HepG2 (cell line): ENCODE data around the gene BARX2. TPM values are rescaled to one million over a fixed set of nuclear protein-coding genes. Genes with fewer than 3 reads are reported as not detected.

Source experiments
- ATAC-seq: fragments of 200-7000 bp; cut with Tn5 transposase; 3 replicates; pipeline ENCODE4 v1.9.1; 2020; ENCODE audit warnings: mild to moderate bottlenecking, moderate library complexity
- BruUV-seq: library from RNA; stranded (reverse); fragments of 400-500 nt; replicated peaks from 2 replicates; lab custom pipeline; 2021; lab: Mats Ljungman, UMichigan
- CTCF ChIA-PET: fragments of 300-600 bp; formaldehyde crosslinking; extraction: SDS; loops from one replicate; lab custom pipeline; 2021; ENCODE audit warnings: low total read pairs, inconsistent platforms, low intra/inter-chr PET ratio; lab: Yijun Ruan, JAX
- POLR2A ChIA-PET: fragments of 350-600 bp; sonication (Branson Sonifier 250); formaldehyde crosslinking; loops from one replicate; lab custom pipeline; 2020; ENCODE audit warnings: antibody characterized with exemption, inconsistent platforms; lab: Yijun Ruan, JAX
- DNase-seq: peaks from one replicate; pipeline ENCODE4 v3.0.0-alpha.2; 2015; ENCODE audit warnings: low spot score
- FAIRE-seq: peaks from 3 replicates; lab custom pipeline; 2011; peaks lifted over from hg19 to GRCh38; lab: Jason Lieb, UNC
- H2AFZ ChIP-seq: one replicate; pipeline ENCODE4 v1.6.1; 2011; ENCODE audit warnings: low read length, inconsistent platforms
- H3K27ac ChIP-seq: fragments of 300-600 bp; 3 replicates; pipeline ENCODE4 v1.8.0; 2011; ENCODE audit warnings: mixed run types, mild to moderate bottlenecking, mixed read lengths, low read length, inconsistent platforms; ENCODE audit not compliant: insufficient read depth; ENCODE audit errors: extremely low read length
- H3K27me3 ChIP-seq, 2 experiments: fragments of 200-600 bp in 1 of 2; 2 replicates in 1 of 2; 3 replicates in 1 of 2; pipeline versions ENCODE4 v1.6.0 to v1.8.0; 2011; ENCODE audit warnings: low read length in 2 of 2, mild to moderate bottlenecking in 2 of 2, moderate library complexity in 2 of 2, inconsistent platforms in 1 of 2; ENCODE audit not compliant: insufficient read depth in 2 of 2, control insufficient read depth in 1 of 2
- H3K36me3 ChIP-seq, 2 experiments: fragments of 200-600 bp in 1 of 2; replicated peaks in 1 of 2; 2 replicates in 1 of 2; 3 replicates in 1 of 2; pipeline versions ENCODE4 v1.5.1 to v1.8.0; 2011; ENCODE audit warnings: low read length in 2 of 2, inconsistent platforms in 1 of 2; ENCODE audit not compliant: insufficient read depth in 2 of 2, control insufficient read depth in 1 of 2
- H3K4me1 ChIP-seq: 2 replicates; pipeline ENCODE4 v1.5.1; 2012; ENCODE audit warnings: low read length, inconsistent platforms; ENCODE audit not compliant: insufficient read depth
- H3K4me2 ChIP-seq: 2 replicates; pipeline ENCODE4 v1.6.0; 2011; ENCODE audit warnings: low read depth, low read length, inconsistent platforms
- H3K4me3 ChIP-seq, 3 experiments: fragments of 200-600 bp in 1 of 3; sonication (generic), shearing (Covaris generic) in 1 of 3; replicated peaks in 1 of 3; 2 replicates each; pipeline ENCODE4 v1.5.1; 2011 to 2016; ENCODE audit warnings: low read length in 3 of 3, inconsistent platforms in 2 of 3, low read depth in 2 of 3, mild to moderate bottlenecking in 2 of 3, control low read depth in 1 of 3, mixed read lengths in 1 of 3; ENCODE audit not compliant: insufficient read depth in 1 of 3
- H3K79me2 ChIP-seq: one replicate; pipeline ENCODE4 v1.6.1; 2011; ENCODE audit warnings: low read length, inconsistent platforms; ENCODE audit not compliant: insufficient read depth
- H3K9ac ChIP-seq: 2 replicates; pipeline ENCODE4 v1.6.0; 2011; ENCODE audit warnings: mild to moderate bottlenecking, low read depth, low read length, inconsistent platforms; ENCODE audit not compliant: insufficient read depth
- H3K9me3 ChIP-seq: 2 replicates; pipeline ENCODE4 v1.5.1; 2012; ENCODE audit warnings: mild to moderate bottlenecking, low read length
- H4K20me1 ChIP-seq: 2 replicates; pipeline ENCODE4 v1.6.0; 2011; ENCODE audit warnings: inconsistent platforms, mild to moderate bottlenecking, low read length, moderate library complexity; ENCODE audit not compliant: insufficient read depth
- HMG20A ChIP-seq: IDR thresholded peaks from 2 replicates; pipeline ENCODE4 v1.6.1; 2016; ENCODE audit warnings: borderline replicate concordance
- HOXD1 ChIP-seq: sonication (generic); formaldehyde crosslinking; IDR thresholded peaks from 2 replicates; pipeline ENCODE4 v1.5.0; 2020; ENCODE audit warnings: missing genetic modification reagents
- NFKBIZ ChIP-seq: IDR thresholded peaks from 2 replicates; pipeline ENCODE4 v1.6.1; 2018; ENCODE audit warnings: missing genetic modification reagents, missing compliant biosample characterization
- POLR2G ChIP-seq: fragments of 200-400 bp; formaldehyde crosslinking; IDR thresholded peaks from 2 replicates; pipeline ENCODE4 v1.6.1; 2018; ENCODE audit warnings: mild to moderate bottlenecking, low read depth, low read length, moderate library complexity
- PRPF4 ChIP-seq: fragments of 200-400 bp; formaldehyde crosslinking; IDR thresholded peaks from 2 replicates; pipeline ENCODE4 v1.6.1; 2016; ENCODE audit warnings: low read length, low read depth; ENCODE audit not compliant: poor library complexity, severe bottlenecking
- TRIM24 ChIP-seq: sonication (generic); formaldehyde crosslinking; IDR thresholded peaks from 2 replicates; pipeline ENCODE4 v1.8.0; 2022; ENCODE audit warnings: mild to moderate bottlenecking, missing genetic modification reagents
- ZNF234 ChIP-seq: sonication (generic); formaldehyde crosslinking; conservative IDR thresholded peaks from 2 replicates; pipeline ENCODE4 v1.5.1; 2020; ENCODE audit warnings: mild to moderate bottlenecking, missing genetic modification reagents
- ZNF549 ChIP-seq: sonication (generic); formaldehyde crosslinking; IDR thresholded peaks from 2 replicates; pipeline ENCODE4 v1.5.0; 2020; ENCODE audit warnings: missing genetic modification reagents
- ZNF557 ChIP-seq: sonication (generic); formaldehyde crosslinking; IDR thresholded peaks from 2 replicates; pipeline ENCODE4 v1.4.0; 2020; ENCODE audit warnings: missing genetic modification reagents
- ZNF678 ChIP-seq: sonication (generic); formaldehyde crosslinking; IDR thresholded peaks from 2 replicates; pipeline ENCODE4 v1.4.0; 2020; ENCODE audit warnings: mild to moderate bottlenecking, missing genetic modification reagents
- ZNF766 ChIP-seq: sonication (generic); formaldehyde crosslinking; IDR thresholded peaks from 2 replicates; pipeline ENCODE4 v1.5.0; 2020; ENCODE audit warnings: missing genetic modification reagents, borderline replicate concordance
- ZNF816 ChIP-seq: sonication (generic); formaldehyde crosslinking; IDR thresholded peaks from 2 replicates; pipeline ENCODE4 v1.8.0; 2022; ENCODE audit warnings: missing genetic modification reagents, mild to moderate bottlenecking, borderline replicate concordance
- WGBS: methylation state at CpG from one replicate; pipeline ENCODE4 v1.1.6; 2017; ENCODE audit warnings: low lambda C conversion rate; 5-methylcytosine and 5-hydroxymethylcytosine counted together
- in situ Hi-C: cut with HindIII; loops from 2 replicates; pipeline ENCODE4 v1.10.0; 2017; ENCODE audit warnings: low pct_unique_long_range_greater_than_20kb; ENCODE audit not compliant: extremely low pct_ligation_motif_present
- intact Hi-C: fragments of 100-400 bp; cut with micrococcal nuclease; formaldehyde crosslinking; loops from one replicate; pipeline ENCODE4 v1.10.0; 2022; ENCODE audit not compliant: unreplicated experiment
- polyA plus RNA-seq, 8 experiments: library from polyadenylated mRNA; depleted of rRNA in 3 of 8; stranded (reverse) in 7 of 8; unstranded in 1 of 8; fragments of >200 nt; fragmentation: Illumina TruSeq in 4 of 8; extraction: Trizol in 4 of 8; gene quantifications; 2 replicates each; pipeline versions ENCODE4 v1.2.1 to v1.2.3, GENCODE V29; 2011 to 2016; ENCODE audit warnings: low read depth in 4 of 8, missing spikeins in 1 of 8, mixed read lengths in 1 of 8; ENCODE audit not compliant: insufficient read depth in 1 of 8
- total RNA-seq, 5 experiments: library from RNA; depleted of rRNA; stranded (reverse); fragments of >200 nt; fragmentation: Illumina TruSeq; extraction: Trizol; gene quantifications; 2 replicates each; pipeline ENCODE4 v1.2.3, GENCODE V29; 2016; ENCODE audit warnings: low read depth in 1 of 5
- TF ChIP-seq, protein P1 (sequence below): sonication (generic); formaldehyde crosslinking; conservative IDR thresholded peaks from 2 replicates; pipeline ENCODE4 v1.8.1; 2023; ENCODE audit warnings: missing genetic modification reagents

Gene BARX2
- total and polyA plus RNA-seq, 2 of the 13 experiments (the other 11 are each of a cell fraction or from before 2014, with no cell fraction given), result not detected

DNA sequence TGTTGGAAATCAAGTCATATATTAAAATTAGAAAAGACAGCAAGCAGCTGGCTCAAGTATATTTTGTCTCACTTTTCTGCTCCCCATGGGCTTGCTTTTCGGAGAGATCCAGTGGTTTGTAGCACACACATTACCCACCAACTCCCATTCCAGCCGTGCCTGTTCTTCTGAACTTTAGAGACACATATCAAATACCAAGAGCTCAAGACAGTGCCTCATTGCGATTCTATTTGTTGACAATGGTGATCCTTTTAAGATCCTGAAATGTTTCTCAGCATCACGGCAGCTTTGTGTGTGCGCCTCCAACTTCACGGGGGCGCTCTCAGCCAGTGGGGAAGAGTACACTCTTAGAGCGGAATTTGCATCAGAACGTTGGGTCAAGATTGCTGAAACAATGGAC lies 52.9 kb downstream of the BARX2 start:
- intact Hi-C loops, result no loop called here

More for the DNA sequence above, 52.9 kb downstream of the BARX2 start:
- WGBS, result 59% methylated on average over 9 of the region's 9 CpGs
- TF ChIP-seq HMG20A (CRISPR knock-in tag) (no peak), ZNF557 (no peak), POLR2G (no peak), ZNF766 (CRISPR knock-in tag) (no peak), TRIM24 (CRISPR knock-in tag) (no peak), ZNF816 (CRISPR knock-in tag) (no peak), ZNF678 (CRISPR knock-in tag) (no peak), PRPF4 (no peak), HOXD1 (CRISPR knock-in tag) (no peak), NFKBIZ (no peak), ZNF234 (CRISPR knock-in tag) (no peak), ZNF549 (CRISPR knock-in tag) (no peak)
- TF ChIP-seq, protein P1, sequence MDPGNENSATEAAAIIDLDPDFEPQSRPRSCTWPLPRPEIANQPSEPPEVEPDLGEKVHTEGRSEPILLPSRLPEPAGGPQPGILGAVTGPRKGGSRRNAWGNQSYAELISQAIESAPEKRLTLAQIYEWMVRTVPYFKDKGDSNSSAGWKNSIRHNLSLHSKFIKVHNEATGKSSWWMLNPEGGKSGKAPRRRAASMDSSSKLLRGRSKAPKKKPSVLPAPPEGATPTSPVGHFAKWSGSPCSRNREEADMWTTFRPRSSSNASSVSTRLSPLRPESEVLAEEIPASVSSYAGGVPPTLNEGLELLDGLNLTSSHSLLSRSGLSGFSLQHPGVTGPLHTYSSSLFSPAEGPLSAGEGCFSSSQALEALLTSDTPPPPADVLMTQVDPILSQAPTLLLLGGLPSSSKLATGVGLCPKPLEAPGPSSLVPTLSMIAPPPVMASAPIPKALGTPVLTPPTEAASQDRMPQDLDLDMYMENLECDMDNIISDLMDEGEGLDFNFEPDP (CRISPR knock-in tag), result no peak
- Histone ChIP-seq H3K4me1 (peaks cover 45% of the 10 kb centered on the region), H3K4me2 (no peak overlapping the region), H3K36me3 (no peaks in the 10 kb centered on the region), H3K4me3 (no peak overlapping the region), H2AFZ (no peak overlapping the region), H3K27me3 (no peaks in the 10 kb centered on the region; a peak in 1 of 5 replicates), H3K27ac (no peak overlapping the region), H3K9me3 (peaks cover 11% of the 10 kb centered on the region; the same call in 1 of the 2 replicates), H4K20me1 (no peaks in the 10 kb centered on the region), H3K9ac (no peak overlapping the region), H3K79me2 (no peaks in the 10 kb centered on the region)
- no TSS peak for BruUV-seq
- CTCF ChIA-PET, result no interaction called here
- ATAC-seq (no peak), DNase-seq (no peak), FAIRE-seq (no peak)
- in situ Hi-C loops, result no loop called here
- POLR2A ChIA-PET, result no interaction called here
